Common myeloid progenitor, CD34-positive (primary cell): ENCODE measurements around the gene TEKT4. TPM values are rescaled to one million over a fixed set of nuclear protein-coding genes. Genes with fewer than 3 reads are reported as not detected.
"Not testable (repeated sequence)": the region's sequence is repeated elsewhere in the genome, so short reads cannot be mapped to it uniquely, and the experiment has no call there.

Experiments used
- CTCF ChIA-PET: fragments of 350-600 bp; sonication (Branson Sonifier 250); formaldehyde crosslinking; loops from one replicate; lab custom pipeline; 2021; ENCODE audit warnings: antibody characterized with exemption; lab: Charles Lee
- POLR2A ChIA-PET: fragments of 350-600 bp; sonication (Branson Sonifier 250); formaldehyde crosslinking; loops from one replicate; lab custom pipeline; 2021; ENCODE audit warnings: antibody characterized with exemption; lab: Charles Lee
- DNase-seq, 3 donors: peaks; one replicate each; pipeline versions ENCODE4 v3.0.0 to v3.0.0-alpha.2; 2013
- H3K27ac ChIP-seq, 2 experiments: 1 replicate in 1 of 2; 2 replicates in 1 of 2; pipeline ENCODE4 v1.7.0; 2013; ENCODE audit warnings: inconsistent platforms in 2 of 2, low read length in 2 of 2, mild to moderate bottlenecking in 2 of 2, low read depth in 1 of 2, moderate library complexity in 1 of 2; ENCODE audit not compliant: severe bottlenecking in 2 of 2, insufficient read depth in 1 of 2, poor library complexity in 1 of 2
- H3K27me3 ChIP-seq, 5 experiments: replicated peaks in 2 of 5; 1 replicate in 3 of 5; 2 replicates in 2 of 5; pipeline versions ENCODE4 v1.6.1 to v1.7.0; 2013; ENCODE audit warnings: low read length in 4 of 5, mild to moderate bottlenecking in 2 of 5, moderate library complexity in 2 of 5, inconsistent platforms in 1 of 5; ENCODE audit not compliant: insufficient read depth in 5 of 5, control insufficient read depth in 4 of 5
- H3K36me3 ChIP-seq, 4 experiments: 1 replicate in 2 of 4; 2 replicates in 2 of 4; pipeline versions ENCODE4 v1.6.1 to v1.7.0; 2013; ENCODE audit warnings: low read length in 3 of 4, control low read depth in 1 of 4, mild to moderate bottlenecking in 1 of 4; ENCODE audit not compliant: control insufficient read depth in 4 of 4, insufficient read depth in 4 of 4
- H3K4me1 ChIP-seq, 4 experiments: 1 replicate in 3 of 4; 2 replicates in 1 of 4; pipeline versions ENCODE4 v1.6.1 to v1.7.1; 2013; ENCODE audit warnings: low read length in 3 of 4, mild to moderate bottlenecking in 3 of 4, control low read depth in 1 of 4, inconsistent platforms in 1 of 4, moderate library complexity in 1 of 4; ENCODE audit not compliant: control insufficient read depth in 4 of 4, insufficient read depth in 4 of 4; ENCODE audit errors: control extremely low read depth in 1 of 4
- H3K4me3 ChIP-seq, 7 experiments: 1 replicate in 4 of 7; 2 replicates in 3 of 7; pipeline versions ENCODE4 v1.5.1 to v1.7.0; 2013; ENCODE audit warnings: mild to moderate bottlenecking in 7 of 7, low read length in 6 of 7, moderate library complexity in 6 of 7, inconsistent platforms in 2 of 7, low read depth in 2 of 7, control low read depth in 1 of 7; ENCODE audit not compliant: insufficient read depth in 4 of 7, control insufficient read depth in 1 of 7; ENCODE audit errors: extremely low read depth in 1 of 7
- H3K9me3 ChIP-seq, 5 experiments: 1 replicate in 4 of 5; 2 replicates in 1 of 5; pipeline versions ENCODE4 v1.6.1 to v1.7.1; 2013; ENCODE audit warnings: low read length in 4 of 5, mild to moderate bottlenecking in 2 of 5, inconsistent platforms in 1 of 5, low read depth in 1 of 5, moderate library complexity in 1 of 5; ENCODE audit not compliant: control insufficient read depth in 4 of 5, insufficient read depth in 2 of 5; ENCODE audit errors: control extremely low read depth in 1 of 5
- WGBS: methylation state at CpG from one replicate; pipeline ENCODE4 v1.1.5; 2013; ENCODE audit not compliant: insufficient coverage; 5-methylcytosine and 5-hydroxymethylcytosine counted together
- polyA plus RNA-seq: library from polyadenylated mRNA; unstranded; fragments of 120-200 nt; gene quantifications from one replicate; pipeline ENCODE4 v1.2.1, GENCODE V29; 2013

The TEKT4 gene, protein sequence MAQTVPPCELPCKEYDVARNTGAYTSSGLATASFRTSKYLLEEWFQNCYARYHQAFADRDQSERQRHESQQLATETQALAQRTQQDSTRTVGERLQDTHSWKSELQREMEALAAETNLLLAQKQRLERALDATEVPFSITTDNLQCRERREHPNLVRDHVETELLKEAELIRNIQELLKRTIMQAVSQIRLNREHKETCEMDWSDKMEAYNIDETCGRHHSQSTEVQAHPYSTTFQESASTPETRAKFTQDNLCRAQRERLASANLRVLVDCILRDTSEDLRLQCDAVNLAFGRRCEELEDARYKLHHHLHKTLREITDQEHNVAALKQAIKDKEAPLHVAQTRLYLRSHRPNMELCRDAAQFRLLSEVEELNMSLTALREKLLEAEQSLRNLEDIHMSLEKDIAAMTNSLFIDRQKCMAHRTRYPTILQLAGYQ
- not detected for polyA plus RNA-seq

DNA sequence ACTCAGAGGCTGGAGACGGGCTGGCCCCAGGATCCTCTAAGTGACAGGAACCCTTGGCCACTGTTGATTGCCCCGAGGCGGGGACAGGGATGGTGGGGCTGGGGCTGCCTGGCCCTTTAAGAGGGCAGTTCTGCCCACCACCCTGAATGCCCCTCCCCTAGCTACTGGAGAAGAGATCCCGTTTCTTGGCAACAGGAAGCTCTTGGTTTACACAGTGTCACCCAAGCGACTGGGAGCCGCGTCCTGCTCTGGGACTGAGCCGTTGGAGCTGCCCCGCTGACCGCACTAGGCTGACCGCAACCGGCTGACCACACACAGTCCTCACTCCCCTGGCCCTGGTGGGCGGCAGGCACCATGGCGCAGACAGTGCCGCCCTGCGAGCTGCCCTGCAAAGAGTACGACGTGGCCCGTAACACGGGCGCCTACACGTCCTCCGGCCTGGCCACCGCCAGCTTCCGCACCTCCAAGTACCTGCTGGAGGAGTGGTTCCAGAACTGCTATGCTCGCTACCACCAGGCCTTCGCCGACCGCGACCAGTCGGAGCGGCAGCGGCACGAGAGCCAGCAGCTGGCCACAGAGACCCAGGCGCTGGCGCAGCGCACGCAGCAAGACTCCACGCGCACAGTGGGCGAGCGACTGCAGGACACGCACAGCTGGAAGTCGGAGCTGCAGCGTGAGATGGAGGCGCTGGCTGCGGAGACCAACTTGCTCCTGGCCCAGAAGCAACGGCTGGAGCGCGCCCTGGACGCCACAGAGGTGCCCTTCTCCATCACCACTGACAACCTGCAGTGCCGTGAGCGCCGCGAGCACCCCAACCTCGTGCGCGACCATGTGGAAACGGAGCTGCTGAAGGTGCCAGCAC, at the start of gene TEKT4:
Gene TEKT4 (plus strand): TSS at position 205 of the 862 bp plus-strand sequence. CDS start 150 bp downstream, at position 355.
- peak in 1 of 3 donors; percentile 17 for DNase-seq
- Histone ChIP-seq H3K36me3 (no peaks in the 10 kb centered on the region), H3K4me3 (peak within 1 kb of the TSS in 1 of 7 experiments; percentile 28), H3K27ac (no peak within 1 kb of the TSS), H3K9me3 (no peaks in the 10 kb centered on the region), H3K4me1 (peaks cover 0 to 4% (median 0%) of the 10 kb centered on the region in 4 experiments), H3K27me3 (peaks cover 2 to 57% (median 5%) of the 10 kb centered on the region in 5 experiments)
- POLR2A ChIA-PET: no interaction called here
- WGBS: 46% methylated on average over 51 of the region's 59 CpGs
- CTCF ChIA-PET: interaction anchor here (1.1 kb wide), 1 partner anchor 244 kb away, joined by 4 read pairs; no protein-coding TSS in a partner anchor

- H3K36me3 ChIP-seq, H3K27ac ChIP-seq, H3K27me3 ChIP-seq, DNase-seq, POLR2A ChIA-PET, CTCF ChIA-PET, H3K9me3 ChIP-seq, H3K4me3 ChIP-seq, H3K4me1 ChIP-seq: not testable (repeated sequence)
- no CpG with 5 or more reads among the region's 2 CpGs for WGBS
Measured at GRCh38 chr2:94839224-94839623, 32.0 kb upstream of the TEKT4 start.

GRCh38 chr2:94856856-94857255, 14.4 kb upstream of the TEKT4 start:
- Histone ChIP-seq H3K4me3 (peak overlapping the region in 2 of 7 experiments; percentile 50 to 51), H3K27me3 (peaks cover 0 to 61% (median 6%) of the 10 kb centered on the region in 5 experiments)
- H3K4me1 ChIP-seq, POLR2A ChIA-PET, H3K27ac ChIP-seq, CTCF ChIA-PET, H3K9me3 ChIP-seq, DNase-seq, H3K36me3 ChIP-seq: not testable (repeated sequence)
- 2% methylated on average over 20 of the region's 35 CpGs for WGBS

DNA sequence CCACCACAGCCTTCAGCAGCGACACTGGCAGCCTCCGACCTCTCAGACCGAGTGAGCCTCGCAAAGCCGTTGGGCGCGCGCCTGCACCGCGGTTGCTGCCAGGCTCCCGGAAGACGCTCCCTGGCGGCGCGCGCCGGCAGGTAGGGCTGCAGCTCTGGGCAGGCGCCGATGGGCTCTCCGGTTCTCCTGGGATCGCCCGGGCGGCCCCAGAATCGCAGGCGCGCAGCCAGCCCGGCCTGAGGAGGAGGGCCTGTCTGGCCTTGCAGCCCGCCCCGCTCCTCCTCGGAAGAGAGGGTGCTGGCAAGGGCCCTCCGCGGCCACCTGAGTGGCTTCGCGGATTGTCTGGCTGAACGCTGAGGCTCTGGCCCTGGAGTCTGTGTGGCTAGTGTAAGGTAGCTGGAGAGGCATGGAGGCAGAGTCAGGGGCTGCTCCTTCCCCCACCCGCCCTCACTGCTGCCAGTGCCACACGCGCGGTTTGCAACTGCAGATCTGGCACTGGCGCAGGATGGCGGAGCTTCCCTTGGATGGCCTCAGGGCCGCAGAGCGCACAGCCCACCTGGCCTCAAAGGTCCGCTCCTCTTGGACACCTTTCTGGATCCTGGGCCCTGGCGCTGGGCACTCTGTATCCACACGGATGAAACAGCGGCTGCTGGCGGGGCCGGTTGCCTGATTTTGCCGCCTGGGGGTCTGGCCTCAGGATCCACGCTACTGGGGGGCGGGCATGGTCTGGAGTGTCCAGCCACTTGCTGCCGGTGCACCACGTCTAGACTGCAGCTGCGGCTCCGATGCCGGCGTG, 13.7 kb upstream of the TEKT4 start:
- DNase-seq: peak; percentile 30 to 52 (median 37)
- H3K27ac ChIP-seq, POLR2A ChIA-PET, H3K9me3 ChIP-seq, H3K4me1 ChIP-seq, CTCF ChIA-PET, H3K36me3 ChIP-seq: not testable (repeated sequence)
- H3K4me3 ChIP-seq: peak overlapping the region in 3 of 7 experiments; percentile 13 to 51 (median 50)
- peaks cover 0 to 65% (median 5%) of the 10 kb centered on the region in 5 experiments for H3K27me3 ChIP-seq
- WGBS: 6% methylated on average over 35 of the region's 58 CpGs

DNA sequence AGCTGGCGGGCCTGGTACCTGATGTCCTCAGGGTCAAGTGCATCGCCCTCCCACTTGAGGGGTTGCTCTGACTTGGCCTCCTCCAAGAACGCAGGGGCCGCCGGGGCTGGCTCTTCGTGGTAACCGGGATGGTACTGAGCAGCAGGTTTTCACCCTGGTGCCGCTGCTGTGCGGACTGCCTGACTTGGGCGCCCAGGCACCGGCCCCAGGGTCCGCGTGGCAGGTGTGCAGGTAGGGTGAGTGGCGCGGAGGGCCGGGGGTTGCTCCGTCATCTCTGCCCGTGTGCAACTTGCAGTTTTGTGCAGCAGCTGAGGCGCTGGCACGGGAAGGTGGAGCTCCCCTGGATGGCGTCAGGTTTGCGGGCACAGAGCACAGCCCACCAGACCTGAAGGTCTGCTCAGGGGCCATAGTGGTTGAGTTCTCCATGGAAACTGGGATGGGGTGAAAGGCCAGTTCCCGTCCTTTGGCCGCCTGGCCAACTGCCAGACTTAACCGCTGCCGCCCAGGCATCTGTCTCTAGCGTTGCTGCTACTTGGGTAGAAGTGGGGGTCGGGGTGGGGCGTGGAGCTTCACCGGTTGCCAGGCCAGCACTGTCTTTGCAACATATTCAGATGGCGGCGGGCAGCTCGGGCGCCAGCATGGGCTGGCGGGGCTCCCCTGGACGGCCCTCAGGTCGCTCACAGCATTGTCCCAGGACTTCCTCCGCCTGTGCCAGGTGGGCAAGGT, 12.9 kb upstream of the TEKT4 start:
- peaks cover under 1 to 69% (median 6%) of the 10 kb centered on the region in 5 experiments for H3K27me3 ChIP-seq
- DNase-seq, H3K4me1 ChIP-seq, H3K9me3 ChIP-seq, H3K36me3 ChIP-seq, CTCF ChIA-PET, H3K4me3 ChIP-seq, POLR2A ChIA-PET, H3K27ac ChIP-seq: not testable (repeated sequence)
- 37% methylated on average over 23 of the region's 38 CpGs for WGBS
